Activated CD8-positive, alpha-beta memory T cell treated with anti-CD3 and anti-CD28 coated beads for 36 hours (primary cell): ENCODE measurements around the gene SRGAP3. TPM values are rescaled to one million over a fixed set of nuclear protein-coding genes. Genes with fewer than 3 reads are reported as not detected.

Experiments
- CTCF ChIA-PET: fragments of 350-600 bp; sonication (Branson Sonifier 250); formaldehyde crosslinking; loops from one replicate; lab custom pipeline; 2021; ENCODE audit warnings: antibody characterized with exemption; lab: Charles Lee
- POLR2A ChIA-PET: fragments of 350-600 bp; sonication (Branson Sonifier 250); formaldehyde crosslinking; loops from one replicate; lab custom pipeline; 2021; ENCODE audit warnings: antibody characterized with exemption; lab: Charles Lee
- total RNA-seq, 2 experiments: library from RNA; stranded (reverse); gene quantifications; one replicate each; pipeline ENCODE4 v1.2.3, GENCODE V29; 2021

Gene SRGAP3
- total RNA-seq, 2 experiments from 2014 or later: 0.11 to 0.99 TPM

DNA sequence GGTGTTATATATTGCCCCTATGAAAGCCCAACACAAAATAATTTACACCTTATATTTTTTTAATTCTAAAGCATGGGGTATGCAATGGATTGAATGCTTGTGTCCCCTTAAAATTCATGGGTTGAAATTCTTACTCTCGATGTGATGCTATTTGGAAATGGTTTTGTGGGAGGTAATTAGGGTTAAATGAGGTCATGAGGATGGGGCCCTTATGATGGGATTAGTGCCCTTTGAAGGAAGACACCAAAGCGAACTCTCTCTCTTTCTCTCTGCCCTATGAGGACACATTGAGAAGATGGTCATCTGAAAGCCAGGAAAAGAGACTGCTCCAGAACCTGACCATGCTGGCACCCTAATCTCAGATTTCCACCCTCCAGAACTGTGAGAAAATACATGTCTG is 7.6 kb upstream of the SRGAP3 start:
- POLR2A ChIA-PET: no interaction called here
- CTCF ChIA-PET: interaction anchor here (2.0 kb wide), 1 partner anchor 45 kb away, joined by 4 read pairs; no protein-coding TSS in a partner anchor

DNA sequence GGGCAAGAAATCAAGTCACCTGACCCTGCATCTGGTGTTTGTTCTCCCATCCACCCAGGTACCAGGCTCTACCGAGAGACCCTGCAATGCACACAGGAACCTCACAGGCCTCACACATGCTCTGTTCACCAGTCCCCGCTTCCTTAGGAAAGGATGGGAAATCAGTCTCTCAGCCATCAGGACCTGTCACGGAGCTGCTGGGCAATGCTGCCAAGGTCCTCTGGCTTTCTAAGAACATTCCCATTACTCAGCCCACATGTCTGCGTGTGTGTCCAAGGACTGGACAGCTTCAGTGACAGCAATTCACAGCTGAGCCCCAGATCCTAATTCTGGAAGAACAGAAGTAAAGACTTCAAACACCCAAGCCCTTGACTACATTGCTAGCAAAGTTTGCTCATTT is 6.5 kb upstream of the SRGAP3 start:
- POLR2A ChIA-PET: no interaction called here
- CTCF ChIA-PET: interaction anchor here (0.8 to 2.0 kb wide), 2 partner anchors 18 to 46 kb away, joined by 3 to 4 read pairs; no protein-coding TSS in a partner anchor

DNA sequence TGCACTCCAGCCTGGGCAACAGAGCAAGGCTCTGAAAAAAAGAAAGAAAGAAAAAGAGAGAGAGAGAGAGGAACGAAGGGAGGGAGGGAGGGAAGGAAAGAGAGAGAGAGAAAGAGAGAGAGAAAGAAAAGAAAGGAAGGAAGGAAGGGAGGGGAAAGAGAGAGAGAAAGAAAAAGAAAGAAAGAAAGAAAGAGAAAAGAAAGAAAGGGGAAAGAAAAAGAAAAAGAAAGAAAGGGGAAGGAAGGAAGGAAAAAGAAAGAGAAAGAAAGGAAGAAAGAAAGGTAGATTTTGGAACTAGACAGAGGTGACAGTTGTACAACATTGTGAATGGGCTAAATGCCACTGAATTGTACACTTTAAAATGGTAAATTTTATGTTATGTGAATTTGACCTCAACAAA is 5.3 kb upstream of the SRGAP3 start:
- CTCF ChIA-PET: no interaction called here
- POLR2A ChIA-PET: no interaction called here

DNA sequence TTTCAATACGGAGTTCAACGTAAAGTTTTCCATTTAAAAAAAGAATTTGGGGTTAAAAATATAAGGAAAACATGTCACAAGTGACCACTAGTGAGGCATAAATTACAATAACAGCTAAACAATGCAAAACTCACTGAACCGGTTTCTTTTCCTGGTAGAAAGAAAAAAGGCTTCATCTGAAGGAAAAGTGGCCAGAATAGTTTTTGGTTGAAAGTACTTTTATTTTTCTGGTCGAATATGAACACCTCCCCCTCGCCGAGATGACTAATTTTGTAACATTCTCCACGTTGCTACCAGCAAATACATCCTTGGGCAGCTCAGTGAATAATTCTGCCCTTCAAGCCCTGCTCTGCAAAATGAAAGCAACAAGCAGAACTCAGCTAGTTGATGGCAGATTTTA is 3.9 kb upstream of the SRGAP3 start:
- ChIA-PET CTCF (interaction anchor here (0.8 kb wide), 1 partner anchor 49 kb away, joined by 3 read pairs; no protein-coding TSS in a partner anchor), POLR2A (no interaction called here)

DNA sequence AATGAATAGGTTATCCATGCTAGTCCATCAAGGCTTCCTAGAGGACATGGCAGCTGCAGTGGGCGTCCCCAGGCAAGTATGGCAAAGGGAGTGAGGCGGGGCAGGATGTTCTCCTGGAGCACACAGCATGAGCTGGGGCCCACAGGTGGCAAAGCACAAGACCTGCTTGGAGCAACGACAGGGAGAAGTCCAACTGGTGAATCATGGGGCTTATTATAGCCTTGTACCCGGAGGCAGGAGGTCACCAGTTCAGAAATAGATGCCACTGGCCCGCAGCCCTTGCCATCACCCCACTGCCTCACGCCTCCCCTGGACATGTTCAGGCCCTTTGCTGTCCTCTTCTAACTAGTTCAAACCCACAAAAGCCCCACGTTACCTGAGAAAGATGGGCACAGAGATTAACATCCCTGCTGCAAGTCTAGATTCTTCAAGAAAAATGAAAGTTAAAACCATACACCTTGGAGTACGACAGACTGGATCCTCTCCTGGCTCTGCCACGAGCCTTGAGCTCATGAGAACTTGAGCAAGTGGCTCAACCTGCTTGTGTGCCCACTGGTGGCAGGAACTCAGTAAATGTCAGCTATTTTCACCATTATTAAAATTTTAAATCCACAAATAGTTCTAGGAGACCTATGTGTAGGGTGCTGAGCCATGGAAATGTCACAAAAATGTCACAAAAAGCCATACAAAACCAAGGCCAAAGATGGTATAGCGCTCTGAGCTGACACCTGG is 1.8 kb upstream of the SRGAP3 start:
- CTCF ChIA-PET: interaction anchor here (1.5 kb wide), 1 partner anchor 26 kb away, joined by 3 read pairs; no protein-coding TSS in a partner anchor
- POLR2A ChIA-PET: no interaction called here

DNA sequence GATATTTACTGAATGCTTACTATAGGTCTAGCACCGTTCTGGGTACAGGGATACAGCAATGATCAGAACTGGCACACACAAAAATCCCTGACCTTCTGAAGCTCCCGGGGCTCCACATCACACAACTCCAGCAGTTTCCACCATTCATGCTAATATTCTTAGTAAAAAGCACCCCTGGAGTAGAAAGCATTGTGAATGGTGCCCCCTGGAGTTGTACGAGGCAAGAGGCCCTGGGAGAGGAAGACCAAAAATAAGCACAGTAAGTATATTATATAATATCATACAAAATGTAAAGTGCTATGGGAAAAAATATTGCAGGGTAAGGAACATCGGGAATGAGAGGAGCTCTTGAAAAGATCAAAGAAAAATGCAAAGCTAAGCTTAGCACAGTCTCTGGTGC is 790 bp upstream of the SRGAP3 start:
- POLR2A ChIA-PET: no interaction called here
- CTCF ChIA-PET: interaction anchor here (1.5 kb wide), 1 partner anchor 25 kb away, joined by 3 read pairs; no protein-coding TSS in a partner anchor

DNA sequence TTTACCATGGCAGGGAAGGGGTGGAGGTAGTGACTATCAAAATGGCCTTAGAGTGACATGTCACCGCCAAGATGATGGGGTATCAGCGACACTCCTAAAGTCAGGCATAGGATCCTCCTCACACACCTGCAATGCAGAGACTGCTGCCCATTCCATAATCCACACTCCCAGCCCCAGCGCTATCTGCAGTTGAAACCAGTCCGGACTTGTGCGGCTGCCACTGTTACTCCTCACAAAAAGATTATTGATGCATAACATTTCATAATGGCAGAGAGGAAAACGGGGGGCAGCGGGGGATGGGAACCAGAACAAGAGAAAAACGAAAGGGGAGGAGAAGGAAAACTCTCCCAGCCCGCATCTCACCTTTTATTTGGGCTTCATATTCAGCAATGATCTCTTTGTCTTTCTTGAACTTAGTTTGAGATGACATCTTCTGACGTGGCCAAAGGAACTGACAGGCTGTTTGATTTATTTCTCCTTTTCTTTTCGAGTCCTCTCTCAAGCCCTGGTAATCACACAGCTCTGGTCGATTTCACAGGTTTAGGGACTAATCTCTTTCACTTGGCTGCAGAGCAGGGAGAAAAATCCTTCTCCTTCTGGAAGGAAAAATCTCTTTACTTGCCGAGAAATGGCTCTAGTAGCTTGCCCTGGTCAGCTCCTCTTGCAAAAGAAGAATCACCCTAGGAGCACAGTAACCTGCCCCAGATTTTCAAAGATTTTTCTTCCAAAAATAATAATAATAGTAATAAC is 749 bp downstream of the SRGAP3 start:
- ChIA-PET POLR2A (interaction anchor here (0.7 kb wide), 1 partner anchor 253 kb away, joined by 4 read pairs; no protein-coding TSS in a partner anchor), CTCF (no interaction called here)

DNA sequence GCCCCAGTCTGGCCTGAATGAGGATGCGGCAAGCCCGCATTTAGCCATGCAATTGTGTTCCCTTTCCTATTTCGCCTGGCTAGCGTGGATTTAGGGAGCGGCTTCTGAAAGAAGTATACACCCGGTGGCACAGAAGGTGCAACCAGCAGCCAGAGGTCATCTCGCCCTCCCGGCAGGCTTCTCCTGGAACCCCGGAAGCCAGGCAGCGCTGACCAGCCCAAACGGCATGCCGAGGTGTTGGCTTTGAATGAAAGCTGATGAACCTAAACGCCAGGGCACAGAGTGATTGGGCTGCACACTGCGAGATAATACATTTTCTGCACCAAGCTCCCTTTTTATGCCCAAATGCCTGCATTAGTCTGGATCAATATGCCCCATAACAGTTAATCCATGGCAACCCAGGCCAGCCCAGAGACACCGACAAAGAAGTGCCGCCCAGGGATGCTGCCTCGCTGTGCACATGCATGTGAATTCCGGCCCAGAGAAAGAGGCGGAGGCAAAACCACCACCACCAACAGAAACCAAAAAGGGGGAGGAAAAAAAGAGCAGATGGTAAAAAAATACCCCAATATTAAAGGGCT is 1.4 kb downstream of the SRGAP3 start:
- POLR2A ChIA-PET: interaction anchor here (0.7 kb wide), 1 partner anchor 253 kb away, joined by 4 read pairs; no protein-coding TSS in a partner anchor
- CTCF ChIA-PET: no interaction called here

DNA sequence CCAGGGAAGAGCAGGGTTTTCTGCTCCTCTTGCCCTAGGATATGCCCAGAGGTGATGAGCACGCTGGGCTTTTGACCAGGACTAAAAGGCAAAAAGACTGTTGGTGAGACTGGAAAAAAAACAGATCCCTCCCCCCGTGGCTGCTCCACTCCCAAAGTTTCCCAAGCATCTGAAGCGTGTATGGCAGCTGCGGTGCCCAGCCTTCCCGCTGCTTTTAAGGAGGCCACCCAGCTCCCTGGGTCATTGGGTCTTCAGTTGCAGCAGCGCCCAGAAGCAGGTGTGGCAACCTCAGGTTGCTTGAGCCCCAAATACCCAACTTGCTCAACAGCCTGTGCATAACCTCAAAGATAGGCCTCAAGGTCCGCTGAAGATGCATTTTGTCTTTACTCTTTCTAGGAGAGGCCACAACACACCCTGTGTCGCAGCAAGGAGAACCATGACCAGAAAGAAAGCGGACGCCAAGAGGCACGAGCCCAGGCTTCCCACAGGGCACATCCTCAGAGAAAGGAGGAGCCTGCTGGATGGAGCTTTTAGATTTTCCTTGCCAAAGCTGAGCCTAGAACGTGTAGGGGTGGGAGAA is 2.0 kb downstream of the SRGAP3 start:
- ChIA-PET CTCF (no interaction called here), POLR2A (no interaction called here)

DNA sequence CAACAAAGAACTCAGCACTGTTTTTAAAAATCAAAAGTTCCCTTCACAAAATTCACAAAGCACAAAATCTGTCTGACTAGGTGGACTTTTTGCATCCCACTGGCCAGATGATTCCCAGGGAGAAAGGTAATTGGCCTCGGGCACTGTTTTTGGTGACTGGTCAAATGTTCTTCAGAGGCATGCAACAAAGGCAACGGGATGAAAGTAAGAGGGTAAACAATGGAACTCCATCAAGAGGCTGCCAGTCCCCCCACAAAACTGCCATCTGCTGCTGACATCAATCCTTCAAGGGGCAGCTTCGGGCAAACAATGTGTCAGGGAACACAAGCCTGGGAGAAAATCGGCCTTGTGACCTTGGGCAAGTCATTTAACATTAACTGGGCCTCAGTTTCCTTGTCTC is 3.3 kb downstream of the SRGAP3 start:
- CTCF ChIA-PET: no interaction called here
- POLR2A ChIA-PET: no interaction called here

DNA sequence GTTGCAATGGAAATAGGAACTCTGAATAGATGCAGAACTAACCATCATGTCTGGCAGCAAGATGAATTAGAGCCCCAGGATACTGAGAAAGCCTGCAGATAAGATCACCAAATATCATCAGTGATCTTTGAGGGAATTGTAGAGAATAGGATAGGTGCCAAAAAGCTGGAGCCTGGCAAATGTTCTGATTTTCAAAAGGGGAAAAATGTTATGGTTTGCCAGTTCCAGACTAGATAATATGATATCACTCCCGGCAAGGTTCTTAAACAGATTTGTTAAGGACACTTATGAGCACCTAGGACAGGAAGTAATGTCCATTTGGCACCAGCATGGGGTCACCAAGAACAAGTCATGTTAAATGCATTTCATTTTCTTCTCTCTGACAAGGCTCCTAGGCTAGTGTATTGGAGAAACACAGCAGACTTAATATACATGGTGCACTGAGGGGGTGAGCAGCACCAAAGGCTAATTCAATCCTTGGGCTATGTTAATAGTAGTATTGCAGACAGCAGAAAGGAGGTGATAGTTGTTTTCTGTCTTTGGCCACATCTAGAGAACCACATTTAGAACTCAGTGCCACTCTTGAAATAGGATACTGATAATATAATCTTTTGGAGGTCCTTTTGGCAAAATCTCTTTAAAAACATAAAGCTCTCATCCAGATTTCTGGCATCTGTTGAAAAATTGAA is 4.8 kb downstream of the SRGAP3 start:
- ChIA-PET POLR2A (no interaction called here), CTCF (no interaction called here)

DNA sequence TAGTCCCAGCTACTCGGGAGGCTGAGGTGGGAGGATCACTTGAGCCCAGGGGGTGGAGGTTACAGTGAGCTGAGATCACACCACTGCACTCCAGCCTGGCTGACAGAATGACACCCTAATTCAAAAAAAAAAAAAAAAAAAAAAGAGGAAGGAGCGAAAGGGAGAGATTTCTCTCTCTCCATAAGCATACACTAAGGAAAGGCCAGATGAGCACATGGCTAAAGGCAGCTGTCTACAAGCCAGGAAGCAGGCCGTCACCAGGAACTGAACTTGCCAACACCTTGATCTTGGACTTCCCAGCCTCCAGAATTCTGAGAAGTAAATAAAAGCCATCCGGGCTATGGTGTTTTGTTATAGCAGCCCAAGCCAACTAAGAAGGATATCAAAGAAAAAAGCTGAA is 7.5 kb downstream of the SRGAP3 start:
- POLR2A ChIA-PET: no interaction called here
- CTCF ChIA-PET: no interaction called here

DNA sequence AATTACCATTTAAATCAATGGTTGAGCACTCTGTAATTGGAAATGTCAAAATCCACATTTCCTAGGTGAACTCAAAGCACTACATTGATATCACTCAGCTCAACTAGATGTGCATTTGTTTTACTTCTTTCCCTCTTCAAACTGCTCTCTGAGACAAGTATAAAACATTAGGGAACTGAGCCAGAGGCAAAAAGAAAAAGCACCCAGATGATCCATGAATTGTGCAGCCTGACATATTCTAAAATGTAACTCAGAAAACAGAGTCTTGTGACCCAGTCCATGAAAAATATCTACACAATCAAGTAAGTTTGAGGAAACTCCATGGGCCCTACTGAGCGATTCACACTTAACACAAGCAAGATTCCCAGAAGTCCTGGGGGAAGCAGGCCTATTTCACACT is 9.8 kb downstream of the SRGAP3 start:
- ChIA-PET POLR2A (no interaction called here), CTCF (no interaction called here)

DNA sequence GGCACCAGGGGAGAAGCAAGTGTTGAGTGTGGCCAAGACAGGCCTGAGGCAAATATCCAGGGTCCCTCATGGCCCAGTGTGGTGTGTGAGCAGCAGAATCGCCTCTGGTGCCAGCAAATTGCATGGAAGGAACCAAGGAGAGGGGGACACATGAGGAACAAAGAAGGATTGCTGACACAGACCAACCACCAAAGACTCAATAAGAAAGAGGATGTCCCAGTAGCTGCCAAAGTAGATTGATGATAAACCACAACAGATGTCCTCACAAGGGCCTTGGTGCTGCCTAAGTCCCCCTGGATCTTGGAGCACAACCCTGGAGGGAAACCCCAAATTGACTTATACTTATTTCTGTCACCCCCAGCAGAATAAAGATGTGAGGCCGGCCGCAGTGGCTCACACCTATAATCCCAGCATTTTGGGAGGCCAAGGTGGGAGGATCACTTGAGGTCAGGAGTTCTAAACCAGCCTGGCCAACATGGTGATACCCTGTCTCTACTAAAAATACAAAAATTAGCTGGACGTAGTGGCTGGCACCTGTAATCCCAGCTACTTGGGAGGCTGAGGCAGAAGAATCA is 10.6 kb downstream of the SRGAP3 start:
- ChIA-PET CTCF (no interaction called here), POLR2A (no interaction called here)

DNA sequence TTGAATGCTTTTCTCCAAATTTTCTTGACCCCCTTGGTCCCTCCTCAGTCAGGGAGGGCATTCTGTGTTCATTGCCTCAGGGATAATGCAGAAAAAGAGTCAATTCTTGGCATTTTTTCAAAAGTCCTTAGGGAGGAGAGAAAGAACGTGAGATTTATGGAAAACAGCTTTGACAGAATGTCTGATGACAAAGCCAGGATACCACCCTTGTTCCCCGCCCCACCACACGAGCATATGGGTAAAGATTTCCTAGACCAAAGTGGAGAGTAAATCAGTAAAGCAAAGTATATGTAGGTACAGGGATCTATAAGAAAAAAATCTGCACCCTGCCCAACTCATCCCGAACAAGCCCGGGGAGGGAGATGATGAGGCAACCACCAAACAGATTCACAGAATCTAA is 11.2 kb downstream of the SRGAP3 start:
- ChIA-PET CTCF (interaction anchor here (1.5 kb wide), 1 partner anchor 9 kb away, joined by 3 read pairs; no protein-coding TSS in a partner anchor), POLR2A (no interaction called here)

DNA sequence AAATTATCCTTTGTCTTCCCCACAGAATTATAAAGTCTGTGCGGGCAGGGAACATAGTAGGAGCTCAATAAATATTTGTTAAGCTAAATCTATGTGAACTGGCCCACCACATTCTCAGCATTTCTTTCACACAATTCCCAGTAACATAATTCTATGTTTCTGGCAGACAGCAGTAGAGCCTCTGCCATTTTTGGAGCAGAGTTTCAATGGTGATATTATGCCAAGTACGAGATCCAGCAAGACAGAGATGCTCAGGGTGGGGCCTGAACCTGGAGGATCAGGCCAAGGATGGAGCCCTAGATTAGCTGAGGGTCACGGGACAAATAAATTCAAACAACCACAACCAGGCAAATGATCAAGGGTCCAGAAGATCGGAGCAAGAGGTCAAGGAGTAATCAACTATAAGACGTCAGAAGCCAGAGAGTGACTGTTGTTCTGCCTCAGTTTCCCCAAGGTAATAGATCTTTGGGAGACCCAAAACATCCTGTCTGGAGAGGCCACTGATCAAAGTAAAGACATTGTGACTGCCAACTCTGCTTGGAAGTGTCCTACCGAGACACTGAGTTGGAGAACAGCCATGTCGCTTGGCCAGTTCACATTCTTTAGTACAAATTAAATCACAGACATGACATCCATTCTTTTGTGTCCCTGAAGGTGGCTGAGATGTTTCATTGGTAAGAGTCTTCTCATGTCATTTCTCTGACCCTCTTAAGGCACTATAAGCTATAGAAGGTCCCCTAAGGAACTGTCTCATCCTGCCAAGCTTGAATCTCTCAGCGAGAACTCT is 15.4 kb downstream of the SRGAP3 start:
- POLR2A ChIA-PET: no interaction called here
- CTCF ChIA-PET: no interaction called here

DNA sequence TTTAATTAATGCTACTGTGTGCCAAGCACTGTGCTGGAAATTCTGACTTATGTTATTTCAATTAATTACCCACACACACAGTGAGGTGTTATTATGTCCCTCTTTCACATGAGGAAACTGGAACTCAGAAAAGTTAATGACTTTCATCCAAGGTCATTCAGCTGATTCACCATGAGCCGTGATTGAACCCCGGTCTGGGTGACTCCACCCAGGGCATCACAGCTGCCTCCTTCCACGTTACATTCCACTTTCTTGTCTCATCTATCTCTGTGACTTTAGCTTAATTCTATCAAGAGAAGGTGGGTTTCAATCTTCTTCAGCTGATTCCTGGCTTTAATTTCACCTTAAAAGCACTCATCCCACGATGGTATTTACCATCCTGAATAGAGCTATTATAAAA is 16.3 kb downstream of the SRGAP3 start:
- POLR2A ChIA-PET: no interaction called here
- CTCF ChIA-PET: no interaction called here

DNA sequence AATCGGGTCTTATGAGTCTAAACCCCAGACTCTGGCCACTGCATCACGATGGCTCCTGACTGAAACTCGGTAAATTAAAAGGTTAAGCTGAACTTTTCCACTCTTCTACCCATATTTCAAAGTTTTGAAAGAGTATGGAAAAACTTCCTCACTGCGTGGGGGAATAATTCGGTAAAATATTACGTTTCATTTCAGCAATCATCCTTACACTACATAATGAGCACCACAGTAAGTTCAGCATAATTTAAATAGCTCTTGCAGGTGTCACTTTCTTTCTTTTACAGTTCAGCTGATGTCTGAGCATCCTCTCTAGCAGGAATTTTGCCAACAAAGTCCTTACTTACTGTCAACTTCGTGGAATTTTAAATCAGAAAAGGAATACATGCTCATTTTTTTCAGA is 17.5 kb downstream of the SRGAP3 start:
- POLR2A ChIA-PET: no interaction called here
- CTCF ChIA-PET: no interaction called here
